Erythroblast (primary cell): ENCODE measurements around the gene FDCSP.
"Not testable (repeated sequence)": the region's sequence is repeated elsewhere in the genome, so short reads cannot be mapped to it uniquely, and the experiment has no call there.

Experiments
- DNase-seq, 2 experiments: peaks; one replicate each; lab custom pipeline; 2025; lab: John Stamatoyannopoulos, UW
- GATA1 ChIP-seq: IDR thresholded peaks from 2 replicates; pipeline ENCODE4 v1.6.1; 2011; ENCODE audit warnings: low read depth, mild to moderate bottlenecking, control low read depth, low read length, moderate library complexity
- POLR2A ChIP-seq: IDR thresholded peaks from 2 replicates; pipeline ENCODE4 v1.6.1; 2011; ENCODE audit warnings: mild to moderate bottlenecking, low read length

FDCSP gene

DNA sequence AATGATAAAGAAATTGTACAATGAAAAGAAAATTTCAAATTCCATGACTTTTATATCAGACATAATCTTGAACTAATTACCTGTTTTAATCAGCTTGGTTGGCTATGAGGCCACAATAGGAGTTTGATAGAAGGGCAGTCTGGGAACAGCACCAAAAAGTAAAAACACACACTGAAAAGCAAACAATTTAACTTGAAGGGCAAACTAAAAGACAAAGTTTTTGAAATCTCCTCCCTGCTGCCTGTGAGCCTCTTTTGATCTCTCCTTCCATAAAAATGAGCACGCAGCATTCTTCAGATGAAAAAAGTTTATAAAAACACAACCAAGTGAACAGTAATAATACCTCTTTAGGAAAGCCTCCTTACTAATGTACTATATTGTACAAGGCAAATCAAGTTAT lies 22.3 kb upstream of the FDCSP start:
- no peak for TF ChIP-seq GATA1
- no peak for TF ChIP-seq POLR2A
- no peak for DNase-seq

GRCh38 chr4:70212752-70213151 lies 13.2 kb upstream of the FDCSP start:
- not testable (repeated sequence) for DNase-seq

DNA sequence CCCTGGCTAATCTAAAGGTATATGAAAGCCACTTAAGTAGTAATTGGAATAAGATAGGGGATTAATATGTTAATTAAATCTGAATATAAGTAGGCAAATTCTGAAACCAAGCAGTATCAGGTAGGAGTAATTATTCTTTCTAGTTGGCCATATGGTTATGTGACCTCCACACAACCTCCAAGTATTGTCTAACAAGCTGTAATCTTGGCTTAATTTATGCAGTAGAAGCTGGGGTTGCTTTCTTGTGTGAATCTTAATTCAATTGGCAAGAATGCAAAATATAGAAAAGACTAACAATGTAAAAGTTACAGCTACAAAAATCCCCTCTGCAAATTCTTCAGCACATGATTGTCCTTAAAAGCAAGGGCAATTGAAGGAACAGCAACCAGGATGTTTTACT lies 9.8 kb upstream of the FDCSP start:
- not testable (repeated sequence) for DNase-seq

- DNase-seq, result not testable (repeated sequence)
Measured at GRCh38 chr4:70216550-70216949, 9.4 kb upstream of the FDCSP start.

GRCh38 chr4:70221389-70221788 lies 4.5 kb upstream of the FDCSP start:
- not testable (repeated sequence) for DNase-seq

DNA sequence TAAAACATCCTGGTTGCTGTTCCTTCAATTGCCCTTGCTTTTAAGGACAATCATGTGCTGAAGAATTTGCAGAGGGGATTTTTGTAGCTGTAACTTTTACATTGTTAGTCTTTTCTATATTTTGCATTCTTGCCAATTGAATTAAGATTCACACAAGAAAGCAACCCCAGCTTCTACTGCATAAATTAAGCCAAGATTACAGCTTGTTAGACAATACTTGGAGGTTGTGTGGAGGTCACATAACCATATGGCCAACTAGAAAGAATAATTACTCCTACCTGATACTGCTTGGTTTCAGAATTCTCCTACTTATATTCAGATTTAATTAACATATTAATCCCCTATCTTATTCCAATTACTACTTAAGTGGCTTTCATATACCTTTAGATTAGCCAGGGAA lies 4.1 kb upstream of the FDCSP start:
- DNase-seq, result not testable (repeated sequence)

DNA sequence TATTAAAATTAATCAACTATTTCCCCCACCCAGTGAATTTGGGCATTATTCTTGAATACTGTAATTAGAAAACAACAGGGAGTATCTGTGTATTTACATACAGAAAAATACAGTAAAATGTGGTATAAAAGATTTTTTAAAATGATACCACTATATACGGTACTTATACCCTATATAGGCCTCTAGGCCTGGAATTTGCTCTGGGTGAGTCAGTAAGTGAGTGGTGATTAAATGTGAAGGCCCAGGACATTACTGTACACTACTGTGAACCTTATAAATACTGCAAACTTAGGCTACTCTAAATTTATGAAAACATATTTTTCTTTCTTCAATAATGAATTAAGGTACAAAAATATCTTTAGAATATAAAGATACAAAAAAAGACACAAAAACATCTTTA lies 10.2 kb downstream of the FDCSP start:
- no peak for DNase-seq
- TF ChIP-seq GATA1, result no peak

GRCh38 chr4:70239131-70239883 lies 13.4 kb downstream of the FDCSP start:
- TF ChIP-seq GATA1 (no peak), POLR2A (no peak)
- no peak for DNase-seq

DNA sequence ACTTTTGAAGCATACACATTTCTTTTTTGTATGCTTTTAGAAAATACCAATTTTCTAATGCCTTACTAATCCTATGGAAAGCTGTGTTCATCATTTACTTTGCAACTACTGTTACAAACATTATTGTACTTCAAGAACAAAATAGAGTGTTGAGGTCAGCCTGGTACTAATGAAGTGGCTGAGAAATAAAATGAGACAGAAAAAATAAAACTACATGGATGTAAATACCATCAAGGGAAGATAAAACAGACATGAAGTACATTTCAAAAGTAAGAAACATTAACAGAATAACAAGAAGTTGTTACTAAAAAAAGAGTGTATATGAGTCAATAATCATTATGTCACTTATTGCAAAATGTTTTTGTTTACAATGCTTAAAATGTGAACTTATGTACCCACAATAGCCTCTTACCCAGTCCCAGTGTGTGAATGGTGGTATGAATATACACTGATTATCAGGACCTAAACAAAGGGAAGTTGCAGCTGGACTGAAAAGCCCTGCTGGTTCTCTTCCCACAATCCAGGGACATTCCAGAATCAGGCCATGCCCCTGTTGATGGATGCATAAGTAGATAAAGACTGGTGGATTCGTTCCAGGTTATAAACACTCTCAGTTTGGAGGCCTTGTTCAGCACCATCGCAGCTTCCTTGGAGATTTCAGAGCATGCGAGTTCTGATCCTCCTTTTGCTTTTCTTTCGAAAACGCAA lies 14.1 kb downstream of the FDCSP start:
- no peak for DNase-seq
- no peak for TF ChIP-seq POLR2A
- no peak for TF ChIP-seq GATA1

DNA sequence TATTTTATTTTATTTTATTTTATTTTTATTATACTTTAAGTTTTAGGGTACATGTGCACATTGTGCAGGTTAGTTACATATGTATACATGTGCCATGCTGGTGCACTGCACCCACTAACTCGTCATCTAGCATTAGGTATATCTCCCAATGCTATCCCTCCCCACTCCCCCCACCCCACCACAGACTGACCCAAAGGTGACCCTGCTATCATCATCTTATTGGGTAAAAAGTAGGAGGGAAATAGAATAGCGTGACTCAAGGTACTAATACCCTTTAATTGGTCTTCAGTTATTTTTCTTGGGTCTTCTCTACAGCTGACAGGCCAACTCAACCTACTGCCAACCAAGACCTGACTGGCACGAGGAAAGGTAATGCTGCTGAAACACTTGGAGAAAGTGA lies 16.4 kb downstream of the FDCSP start, which contains the start of gene CSN3:
Gene CSN3, plus strand, starts transcription at position 301 of the 400 bp plus-strand sequence. CDS start 2,223 bp downstream, outside the sequence.
- DNase-seq, result not testable (repeated sequence)

- no peak for TF ChIP-seq GATA1
- TF ChIP-seq POLR2A, result no peak
Measured at GRCh38 chr4:70243091-70243490, 17.2 kb downstream of the FDCSP start.

DNA sequence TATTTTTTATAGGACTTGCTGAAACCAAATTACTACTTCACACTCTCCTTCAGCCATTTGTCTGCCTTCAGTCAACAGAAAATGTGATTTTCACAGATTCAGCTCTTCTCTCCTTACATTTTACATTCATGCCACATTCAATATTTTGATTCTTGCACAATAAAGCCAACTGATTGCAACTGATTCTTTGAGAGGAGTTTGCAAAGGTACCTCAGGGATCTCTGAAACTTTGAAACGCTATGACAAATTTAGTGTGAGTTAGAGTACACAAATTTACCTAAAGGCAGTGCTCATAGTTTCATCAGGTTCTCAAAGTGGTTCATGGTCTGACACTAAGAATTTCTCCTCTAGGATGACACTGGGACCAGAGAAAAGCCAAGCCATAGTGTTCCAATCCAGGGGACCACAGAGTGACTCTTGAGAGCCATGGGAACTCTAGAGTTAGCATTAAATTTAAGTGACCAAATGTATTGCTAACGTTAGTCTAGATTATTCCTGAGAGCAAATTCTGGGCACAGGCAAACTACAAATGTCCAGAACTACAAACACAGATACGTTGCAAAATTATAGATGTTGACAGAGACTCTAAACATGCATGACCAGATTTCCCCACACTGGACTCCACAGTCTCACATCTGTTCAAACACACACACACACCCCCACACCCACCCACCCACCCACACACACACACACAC lies 25.5 kb downstream of the FDCSP start:
- no peak for DNase-seq
- TF ChIP-seq GATA1, result no peak
- TF ChIP-seq POLR2A, result no peak

More at GRCh38 chr4:70243091-70243490, 17.2 kb downstream of the FDCSP start:
- DNase-seq, result no peak

DNA sequence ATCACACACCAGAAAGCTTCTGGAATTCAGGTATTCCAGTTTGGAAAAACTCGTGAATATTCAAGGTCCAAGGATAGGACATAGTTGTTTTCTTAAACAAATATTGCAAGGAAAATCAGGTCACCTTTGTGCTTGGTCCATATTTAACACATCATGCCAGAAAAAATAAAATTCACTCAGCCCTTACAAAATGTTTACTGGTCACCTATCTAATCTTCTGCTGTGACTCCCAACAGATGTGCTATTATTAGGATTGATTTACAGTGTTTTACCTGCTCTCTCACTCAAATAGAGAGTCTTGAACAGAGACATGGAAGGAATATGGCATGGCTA lies 26.0 kb downstream of the FDCSP start:
- TF ChIP-seq POLR2A, result no peak
- TF ChIP-seq GATA1, result no peak
- DNase-seq, result no peak

GRCh38 chr4:70269674-70270073 lies 43.8 kb downstream of the FDCSP start:
- TF ChIP-seq POLR2A, result no peak
- TF ChIP-seq GATA1, result no peak
- DNase-seq, result no peak

- DNase-seq, result no peak
- TF ChIP-seq POLR2A (no peak), GATA1 (no peak)
Measured at GRCh38 chr4:70277121-70277520, 51.2 kb downstream of the FDCSP start.
